ENCODE data around the gene KDM5B. TPM values are rescaled to one million over a fixed set of nuclear protein-coding genes. Genes with fewer than 3 reads are reported as not detected.

The KDM5B gene
- total and polyA plus RNA-seq, 2 of the 8 experiments (the other 6 are each of a cell fraction or from before 2014, with no cell fraction given) = 73.3 to 210 TPM

DNA sequence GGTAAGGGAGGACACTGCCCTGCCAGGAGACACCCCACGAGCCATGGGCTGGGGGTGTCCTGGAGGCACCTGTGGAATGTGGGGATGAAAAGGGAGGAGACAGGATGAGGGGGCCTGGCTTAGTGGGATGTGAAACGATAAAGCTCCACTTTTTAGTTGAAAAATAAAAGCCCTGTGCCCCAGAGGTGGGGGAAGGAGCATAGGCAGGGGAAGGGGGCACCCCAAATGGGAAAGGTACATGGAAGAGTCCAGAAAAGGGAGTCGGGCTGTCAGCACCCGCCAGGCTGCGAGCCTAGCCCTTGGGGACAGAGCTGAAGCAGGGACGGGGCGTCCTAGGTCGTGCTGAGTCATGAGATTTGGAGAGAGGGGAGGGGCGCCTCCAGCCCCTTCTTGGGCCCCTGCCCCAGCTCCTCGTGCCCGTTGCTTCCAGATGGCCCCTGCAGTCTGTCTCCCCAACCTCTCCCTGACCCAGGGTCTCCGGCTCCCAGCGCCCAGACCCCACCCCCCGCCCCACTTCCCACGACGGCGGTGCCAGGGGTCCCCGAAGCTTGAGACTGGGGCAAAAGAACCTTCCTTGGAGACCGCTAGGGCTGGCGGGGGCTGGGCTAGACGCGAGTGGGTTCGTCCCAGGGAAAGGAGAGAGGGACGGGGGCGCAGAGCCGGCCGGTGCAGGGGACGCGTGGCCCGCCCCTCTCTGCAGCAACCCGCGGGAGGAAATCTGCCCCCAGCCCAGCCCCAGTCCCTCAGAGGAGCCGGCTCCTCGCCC is 98.8 kb downstream of the KDM5B start:
- DNase-seq (ENCODE audit: low read depth in 1 of 2, low spot score in 2 of 2) (no peak), FAIRE-seq (no peak)
- H4K20me1 ChIP-seq (replicated peaks in 1 of 2; ENCODE audit: control insufficient read depth in 1 of 2, insufficient read depth in 2 of 2, low read length in 2 of 2) = no peaks in the 10 kb centered on the region
- H3K27ac ChIP-seq (ENCODE audit: low read depth, low read length) = no peak overlapping the region
- no peak overlapping the region for H3K56ac ChIP-seq (replicated peaks; ENCODE audit: insufficient read length, low read depth, low read length)
- H3K79me2 ChIP-seq (ENCODE audit: control insufficient read depth in 1 of 2, insufficient read depth in 2 of 2, low read length in 2 of 2) = no peaks in the 10 kb centered on the region
- H4K91ac ChIP-seq (replicated peaks; ENCODE audit: insufficient read length, low read length) = no peak overlapping the region
- H3K14ac ChIP-seq (ENCODE audit: insufficient read length) = no peak overlapping the region
- POLR2A ChIA-PET (ENCODE audit: partially characterized antibody) = interaction anchor here (0.9 to 1.5 kb wide), 5 partner anchors 9 to 65 kb away, joined by 3 to 10 read pairs (median 3); no protein-coding TSS in a partner anchor
- no peak overlapping the region for H3K4ac ChIP-seq (replicated peaks; ENCODE audit: insufficient read length, low read depth, low read length)
- H2AFZ ChIP-seq (ENCODE audit: low read length) = no peak overlapping the region
- no peak overlapping the region for H4K5ac ChIP-seq (ENCODE audit: insufficient read length, low read depth, low read length)
- H3K23me2 ChIP-seq (ENCODE audit: low read depth, low read length) = peaks cover 12% of the 10 kb centered on the region; the same call in 1 of the 2 replicates
- H3K79me1 ChIP-seq (ENCODE audit: low read depth, low read length) = no peaks in the 10 kb centered on the region
- H4K8ac ChIP-seq (ENCODE audit: extremely low read depth, insufficient read depth, low read length) = peak overlapping the region; percentile 80; the same call in 1 of the 2 replicates
- peak overlapping the region; percentile 83 for H3K18ac ChIP-seq (ENCODE audit: extremely low read depth, low read length)
- H2BK12ac ChIP-seq (ENCODE audit: low read depth, low read length) = peak overlapping the region; percentile 27; the same call in 1 of the 2 replicates
- H2BK20ac ChIP-seq (ENCODE audit: low read length) = 0 out of 2 replicates have a peak overlapping the region, but pooled peaks have one; percentile 11
- no peak overlapping the region for H2BK15ac ChIP-seq (ENCODE audit: low read length)
- H2BK120ac ChIP-seq (replicated peaks; ENCODE audit: low read depth, low read length) = no peak overlapping the region
- CTCF ChIA-PET (ENCODE audit: partially characterized antibody) = interaction anchor here (0.5 to 14.0 kb wide), 15 partner anchors 8 to 371 kb away, joined by 3 to 180 read pairs (median 3); no protein-coding TSS in a partner anchor
- peak overlapping the region; percentile 82 to 85 for H3K4me2 ChIP-seq (ENCODE audit: insufficient read depth in 1 of 2, low read depth in 2 of 2, low read length in 2 of 2)
- peak overlapping the region; percentile 24; the same call in 1 of the 2 replicates for H2BK5ac ChIP-seq (ENCODE audit: low read depth, low read length)
- no peaks in the 10 kb centered on the region for H3K36me3 ChIP-seq (ENCODE audit: control insufficient read depth in 2 of 4, insufficient read depth in 4 of 4, low read length in 3 of 4)
- peak overlapping the region; percentile 42 to 86 (median 66) for H3K4me3 ChIP-seq (ENCODE audit: extremely low read depth in 1 of 4, insufficient read depth in 2 of 4, low read depth in 3 of 4, low read length in 4 of 4)
- no peak overlapping the region for H3K23ac ChIP-seq (ENCODE audit: insufficient read length)
- 9% methylated on average over 13 of the region's 34 CpGs; no CpG with 5 or more reads in 1 of the 2 experiments for WGBS, 2 experiments (ENCODE audit: extremely low coverage in 1 of 2, insufficient coverage in 1 of 2, insufficient read length in 1 of 2, insufficient replicate concordance in 2 of 2, low coverage in 1 of 2, low lambda C conversion rate in 2 of 2, missing lambda C conversion rate in 1 of 2)
- peak overlapping the region; percentile 56; the same call in 1 of the 2 replicates for H2AK5ac ChIP-seq (ENCODE audit: low read depth, low read length)
- H3K4me1 ChIP-seq (replicated peaks in 1 of 4; ENCODE audit: control insufficient read depth in 3 of 4, insufficient read depth in 4 of 4, low read length in 3 of 4) = peaks cover 12 to 34% (median 22%) of the 10 kb centered on the region in 4 experiments
- peak overlapping the region in 1 of 4 experiments; percentile 59; a peak in 1 of 7 replicates for H3K9ac ChIP-seq (replicated peaks in 1 of 4; ENCODE audit: extremely low read depth in 1 of 4, low read depth in 3 of 4, low read length in 3 of 4)
- no peaks in the 10 kb centered on the region for H3K9me3 ChIP-seq (ENCODE audit: insufficient read depth in 2 of 2, low read depth in 1 of 2, low read length in 1 of 2)
- peaks cover 0 to 30% (median 19%) of the 10 kb centered on the region in 4 experiments; a peak in 5 of 7 replicates for H3K27me3 ChIP-seq (replicated peaks in 1 of 4; ENCODE audit: control insufficient read depth in 3 of 4, extremely low read depth in 1 of 4, insufficient read depth in 3 of 4, low read length in 3 of 4)
- no peak for TF ChIP-seq NANOG (IDR thresholded peaks at IDR 0.05; ENCODE audit: insufficient read depth, low read depth, low read length, poor library complexity, severe bottlenecking)
- peak; percentile 89 for TF ChIP-seq BACH1 (IDR thresholded peaks at IDR 0.05; ENCODE audit: low read length)
- peak; percentile 51; the same call in 1 of the 2 replicates for TF ChIP-seq JUND (IDR thresholded peaks at IDR 0.05; ENCODE audit: low read length)
- no peak for TF ChIP-seq CTBP2 (IDR thresholded peaks at IDR 0.05; ENCODE audit: borderline replicate concordance, insufficient read depth, insufficient read length, low read length)
- TF ChIP-seq, protein P1, sequence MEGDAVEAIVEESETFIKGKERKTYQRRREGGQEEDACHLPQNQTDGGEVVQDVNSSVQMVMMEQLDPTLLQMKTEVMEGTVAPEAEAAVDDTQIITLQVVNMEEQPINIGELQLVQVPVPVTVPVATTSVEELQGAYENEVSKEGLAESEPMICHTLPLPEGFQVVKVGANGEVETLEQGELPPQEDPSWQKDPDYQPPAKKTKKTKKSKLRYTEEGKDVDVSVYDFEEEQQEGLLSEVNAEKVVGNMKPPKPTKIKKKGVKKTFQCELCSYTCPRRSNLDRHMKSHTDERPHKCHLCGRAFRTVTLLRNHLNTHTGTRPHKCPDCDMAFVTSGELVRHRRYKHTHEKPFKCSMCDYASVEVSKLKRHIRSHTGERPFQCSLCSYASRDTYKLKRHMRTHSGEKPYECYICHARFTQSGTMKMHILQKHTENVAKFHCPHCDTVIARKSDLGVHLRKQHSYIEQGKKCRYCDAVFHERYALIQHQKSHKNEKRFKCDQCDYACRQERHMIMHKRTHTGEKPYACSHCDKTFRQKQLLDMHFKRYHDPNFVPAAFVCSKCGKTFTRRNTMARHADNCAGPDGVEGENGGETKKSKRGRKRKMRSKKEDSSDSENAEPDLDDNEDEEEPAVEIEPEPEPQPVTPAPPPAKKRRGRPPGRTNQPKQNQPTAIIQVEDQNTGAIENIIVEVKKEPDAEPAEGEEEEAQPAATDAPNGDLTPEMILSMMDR (IDR thresholded peaks at IDR 0.05; ENCODE audit: control extremely low read depth in 1 of 3, insufficient read depth in 1 of 3, low read depth in 1 of 3, low read length in 3 of 3) = no peak
- no peak for TF ChIP-seq CBX8 (IDR thresholded peaks at IDR 0.05; ENCODE audit: borderline replicate concordance, low read depth, low read length)
- TF ChIP-seq POU5F1 (IDR thresholded peaks at IDR 0.05; ENCODE audit: low read depth, low read length) = no peak
- no peak for TF ChIP-seq SRF (IDR thresholded peaks at IDR 0.05; ENCODE audit: low read depth, low read length)

All from H1 (cell line).